B cell (primary cell): ENCODE measurements around the gene BDH2. TPM values are rescaled to one million over a fixed set of nuclear protein-coding genes. Genes with fewer than 3 reads are reported as not detected.

Experiments used
- ATAC-seq: fragments of 200-7000 bp; cut with Tn5 transposase; one replicate; pipeline ENCODE4 v1.10.0; 2021; ENCODE audit warnings: low read depth, mild to moderate bottlenecking, moderate number of reproducible peaks, moderate library complexity
- CTCF ChIA-PET: fragments of 350-600 bp; sonication (Branson Sonifier 250); formaldehyde crosslinking; loops from one replicate; lab custom pipeline; 2021; ENCODE audit warnings: antibody characterized with exemption, inconsistent platforms; lab: Charles Lee
- POLR2A ChIA-PET: fragments of 350-600 bp; sonication (Branson Sonifier 250); formaldehyde crosslinking; loops from one replicate; lab custom pipeline; 2021; ENCODE audit warnings: antibody characterized with exemption; lab: Charles Lee
- DNase-seq: peaks from one replicate; pipeline ENCODE4 v3.0.0; 2013
- H2AFZ ChIP-seq: 2 replicates; pipeline ENCODE4 v1.6.1; 2012; ENCODE audit warnings: mild to moderate bottlenecking, low read depth, low read length; ENCODE audit not compliant: insufficient read depth, poor library complexity, severe bottlenecking
- H3K27ac ChIP-seq, 2 donors: 1 replicate in 1 of 2; 2 replicates in 1 of 2; pipeline ENCODE4 v1.5.1; 2012 to 2013; ENCODE audit warnings: low read length in 2 of 2, mild to moderate bottlenecking in 2 of 2, moderate library complexity in 1 of 2
- H3K27me3 ChIP-seq, 4 experiments: fragments of 200-600 bp in 1 of 4; sonication (generic) in 1 of 4; replicated peaks in 1 of 4; 1 replicate in 2 of 4; 2 replicates in 2 of 4; pipeline versions ENCODE4 v1.6.1 to v1.7.0; 2013 to 2016; ENCODE audit warnings: low read length in 3 of 4, mild to moderate bottlenecking in 2 of 4, mixed read lengths in 1 of 4, moderate library complexity in 1 of 4; ENCODE audit not compliant: insufficient read depth in 4 of 4, control insufficient read depth in 3 of 4; ENCODE audit errors: control extremely low read depth in 1 of 4
- H3K36me3 ChIP-seq, 2 experiments: replicated peaks in 1 of 2; 1 replicate in 1 of 2; 2 replicates in 1 of 2; pipeline versions ENCODE4 v1.6.1 to v1.7.1; 2013; ENCODE audit warnings: low read length in 1 of 2; ENCODE audit not compliant: insufficient read depth in 2 of 2, control insufficient read depth in 1 of 2; ENCODE audit errors: control extremely low read depth in 1 of 2, extremely low read depth in 1 of 2
- H3K4me1 ChIP-seq, 2 donors: fragments of 200-600 bp in 1 of 2; sonication (generic) in 1 of 2; 1 replicate in 1 of 2; 2 replicates in 1 of 2; pipeline versions ENCODE4 v1.5.1 to v1.6.1; 2013 to 2017; ENCODE audit warnings: low read length in 2 of 2; ENCODE audit not compliant: control insufficient read depth in 2 of 2, insufficient read depth in 2 of 2
- H3K4me2 ChIP-seq: replicated peaks from 2 replicates; pipeline ENCODE3; 2012; ENCODE audit warnings: mild to moderate bottlenecking, low read depth, low read length; ENCODE audit not compliant: poor library complexity, severe bottlenecking
- H3K4me3 ChIP-seq, 5 experiments: fragments of 200-600 bp in 1 of 5; sonication (generic) in 1 of 5; 1 replicate in 3 of 5; 2 replicates in 2 of 5; pipeline versions ENCODE4 v1.5.1 to v1.7.0; 2011 to 2016; ENCODE audit warnings: low read length in 4 of 5, mild to moderate bottlenecking in 4 of 5, low read depth in 2 of 5, control low read depth in 1 of 5, moderate library complexity in 1 of 5; ENCODE audit not compliant: insufficient read depth in 1 of 5; ENCODE audit errors: control extremely low read depth in 1 of 5, extremely low read depth in 1 of 5
- H3K79me2 ChIP-seq: fragments of 200-600 bp; sonication (generic); one replicate; pipeline ENCODE4 v1.6.0; 2016; ENCODE audit warnings: low read length; ENCODE audit not compliant: control insufficient read depth, insufficient read depth
- H3K9ac ChIP-seq: fragments of 200-600 bp; sonication (generic); 2 replicates; pipeline ENCODE4 v1.6.1; 2017; ENCODE audit warnings: mild to moderate bottlenecking, low read length, moderate library complexity
- H3K9me3 ChIP-seq, 3 donors: one replicate each; pipeline versions ENCODE4 v1.6.1 to v1.7.1; 2013; ENCODE audit warnings: low read length in 2 of 3; ENCODE audit not compliant: control insufficient read depth in 2 of 3, insufficient read depth in 1 of 3; ENCODE audit errors: control extremely low read depth in 1 of 3
- H4K20me1 ChIP-seq: 2 replicates; pipeline ENCODE4 v1.6.0; 2012; ENCODE audit warnings: mild to moderate bottlenecking, low read length; ENCODE audit not compliant: insufficient read depth, control insufficient read depth, poor library complexity, severe bottlenecking
- H3K27ac Mint-ChIP-seq: one replicate; pipeline ENCODE4 v1.8.0; 2021; ENCODE audit warnings: mixed read lengths
- H3K27me3 Mint-ChIP-seq: one replicate; pipeline ENCODE4 v1.8.0; 2021; ENCODE audit warnings: mixed read lengths
- H3K4me1 Mint-ChIP-seq: one replicate; pipeline ENCODE4 v1.8.0; 2021; ENCODE audit warnings: mixed read lengths
- H3K4me3 Mint-ChIP-seq: one replicate; pipeline ENCODE4 v1.8.0; 2021; ENCODE audit warnings: mixed read lengths
- H3K9me3 Mint-ChIP-seq: one replicate; pipeline ENCODE4 v1.8.0; 2022; ENCODE audit warnings: mixed read lengths; ENCODE audit not compliant: insufficient read depth
- EZH2 ChIP-seq: IDR thresholded peaks from 2 replicates; pipeline ENCODE4 v1.6.1; 2012; ENCODE audit warnings: borderline replicate concordance, low read depth, mild to moderate bottlenecking, moderate library complexity, low read length; ENCODE audit not compliant: insufficient read depth, poor library complexity, severe bottlenecking
- WGBS: methylation state at CpG from one replicate; pipeline ENCODE4 v1.1.5; 2013; ENCODE audit warnings: missing lambda C conversion rate; ENCODE audit not compliant: insufficient coverage; 5-methylcytosine and 5-hydroxymethylcytosine counted together
- intact Hi-C: fragments of 100-400 bp; cut with micrococcal nuclease; formaldehyde crosslinking; loops from one replicate; pipeline ENCODE4 v1.10.0; 2022
- polyA plus RNA-seq: library from polyadenylated mRNA; depleted of rRNA; stranded (reverse); fragments of >200 nt; gene quantifications from 2 replicates; pipeline ENCODE4 v1.2.3, GENCODE V29; 2012
- total RNA-seq, 2 donors: library from RNA; stranded (reverse); fragments of 120-200 nt in 1 of 2; gene quantifications; 1 replicate in 1 of 2; 2 replicates in 1 of 2; pipeline versions ENCODE4 v1.2.3 to v1.2.4, GENCODE V29; 2013 to 2022
- TF ChIP-seq, protein P1 (sequence below): fragments of 200-600 bp; IDR thresholded peaks from one replicate; pipeline ENCODE4 v1.8.0; 2022; ENCODE audit warnings: antibody characterized with exemption, mild to moderate bottlenecking

Gene BDH2
- total and polyA plus RNA-seq, 2 donors (not counting 1 experiment from before 2014, with no cell fraction given): 8.8 to 9.1 TPM

- CTCF ChIA-PET: interaction anchor here (0.7 to 9.6 kb wide), 36 partner anchors 9 to 1102 kb away, joined by 3 to 117 read pairs (median 4); partner anchors contain the start of genes BDH2, MANBA and SLC9B2
- Histone ChIP-seq H3K9me3 (no peaks in the 10 kb centered on the region), H4K20me1 (no peaks in the 10 kb centered on the region), H3K4me1 (peaks cover 0 to 9% of the 10 kb centered on the region in 2 donors), H3K9ac (no peak overlapping the region), H3K36me3 (peaks cover 4 to 15% of the 10 kb centered on the region in 2 experiments), H3K27ac (no peak overlapping the region), H3K4me2 (no peak overlapping the region), H2AFZ (no peak overlapping the region), H3K27me3 (no peaks in the 10 kb centered on the region), H3K4me3 (no peak overlapping the region), H3K79me2 (no peaks in the 10 kb centered on the region)
- Mint-ChIP-seq H3K27ac (no peak overlapping the region), H3K27me3 (no peaks in the 10 kb centered on the region), H3K4me1 (peaks cover 12% of the 10 kb centered on the region), H3K9me3 (no peaks in the 10 kb centered on the region), H3K4me3 (no peak overlapping the region)
- intact Hi-C loops: loop anchor here (1.0 to 2.0 kb wide), 7 partner anchors 16 to 660 kb away; partner anchors contain the start of genes SLC9B1 and UBE2D3
- TF ChIP-seq, protein P1, sequence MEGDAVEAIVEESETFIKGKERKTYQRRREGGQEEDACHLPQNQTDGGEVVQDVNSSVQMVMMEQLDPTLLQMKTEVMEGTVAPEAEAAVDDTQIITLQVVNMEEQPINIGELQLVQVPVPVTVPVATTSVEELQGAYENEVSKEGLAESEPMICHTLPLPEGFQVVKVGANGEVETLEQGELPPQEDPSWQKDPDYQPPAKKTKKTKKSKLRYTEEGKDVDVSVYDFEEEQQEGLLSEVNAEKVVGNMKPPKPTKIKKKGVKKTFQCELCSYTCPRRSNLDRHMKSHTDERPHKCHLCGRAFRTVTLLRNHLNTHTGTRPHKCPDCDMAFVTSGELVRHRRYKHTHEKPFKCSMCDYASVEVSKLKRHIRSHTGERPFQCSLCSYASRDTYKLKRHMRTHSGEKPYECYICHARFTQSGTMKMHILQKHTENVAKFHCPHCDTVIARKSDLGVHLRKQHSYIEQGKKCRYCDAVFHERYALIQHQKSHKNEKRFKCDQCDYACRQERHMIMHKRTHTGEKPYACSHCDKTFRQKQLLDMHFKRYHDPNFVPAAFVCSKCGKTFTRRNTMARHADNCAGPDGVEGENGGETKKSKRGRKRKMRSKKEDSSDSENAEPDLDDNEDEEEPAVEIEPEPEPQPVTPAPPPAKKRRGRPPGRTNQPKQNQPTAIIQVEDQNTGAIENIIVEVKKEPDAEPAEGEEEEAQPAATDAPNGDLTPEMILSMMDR: peak; percentile 89
- TF ChIP-seq EZH2: no peak
- DNase-seq (peak; percentile 82), ATAC-seq (peak; percentile 89)
- WGBS: no CpG with 5 or more reads among the region's 3 CpGs
- POLR2A ChIA-PET: interaction anchor here (0.6 to 1.2 kb wide), 3 partner anchors 13 to 661 kb away, joined by 3 to 4 read pairs (median 4); no protein-coding TSS in a partner anchor
These were observed 7.9 kb downstream of the BDH2 start for GRCh38 chr4:103091601-103092223.

DNA sequence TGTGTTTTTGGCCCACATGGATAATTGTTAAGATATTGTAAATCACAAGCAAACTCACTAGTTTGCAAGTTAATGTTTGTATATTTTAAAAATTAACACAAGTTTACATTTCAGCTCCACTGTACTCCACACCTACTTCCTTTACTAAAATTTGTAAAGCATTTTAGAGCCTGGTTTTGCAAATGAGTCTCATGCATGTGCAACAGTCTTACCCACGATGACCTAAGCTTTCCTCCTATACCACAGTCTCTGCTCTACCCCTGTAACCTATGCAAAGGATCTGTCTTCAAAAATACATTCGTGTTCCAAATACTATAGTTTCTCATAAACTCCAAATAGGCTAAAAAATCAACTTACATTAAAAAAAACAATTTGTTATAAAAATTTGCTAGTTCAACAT, 10.2 kb downstream of the BDH2 start:
- Mint-ChIP-seq H3K27me3 (no peaks in the 10 kb centered on the region), H3K27ac (no peak overlapping the region), H3K4me1 (peaks cover 12% of the 10 kb centered on the region), H3K9me3 (no peaks in the 10 kb centered on the region), H3K4me3 (no peak overlapping the region)
- H3K4me3 ChIP-seq: no peak overlapping the region
- H3K4me2 ChIP-seq: no peak overlapping the region
- ChIA-PET POLR2A (no interaction called here), CTCF (interaction anchor here (0.9 to 9.6 kb wide), 6 partner anchors 10 to 82 kb away, joined by 3 to 117 read pairs (median 34); partner anchors contain the start of genes BDH2 and SLC9B2)
- peaks cover 0 to 9% of the 10 kb centered on the region in 2 donors for H3K4me1 ChIP-seq
- H3K36me3 ChIP-seq: peaks cover 7 to 18% of the 10 kb centered on the region in 2 experiments
- no peak overlapping the region for H2AFZ ChIP-seq
- DNase-seq (no peak), ATAC-seq (no peak)
- TF ChIP-seq EZH2: no peak
- TF ChIP-seq, protein P1: no peak
- H3K79me2 ChIP-seq: no peaks in the 10 kb centered on the region
- no peaks in the 10 kb centered on the region for H3K9me3 ChIP-seq
- no peak overlapping the region for H3K9ac ChIP-seq
- H4K20me1 ChIP-seq: no peaks in the 10 kb centered on the region
- no peaks in the 10 kb centered on the region for H3K27me3 ChIP-seq
- H3K27ac ChIP-seq: no peak overlapping the region
- WGBS: 89% methylated on average over 1 of the region's 2 CpGs
- intact Hi-C loops: no loop called here
